K562 (cell line): ENCODE results near the gene TBC1D17. TPM values are rescaled to one million over a fixed set of nuclear protein-coding genes. Genes with fewer than 3 reads are reported as not detected.

Experiments
- ATAC-seq: fragments of 200-7000 bp; cut with Tn5 transposase; 3 replicates; pipeline ENCODE4 v1.9.1; 2020; ENCODE audit warnings: moderate library complexity
- BruUV-seq: library from RNA; stranded (reverse); fragments of 400-500 nt; replicated peaks from 2 replicates; lab custom pipeline; 2021; lab: Mats Ljungman, UMichigan
- CTCF ChIA-PET: fragments of 300-600 bp; formaldehyde crosslinking; extraction: SDS; loops from one replicate; lab custom pipeline; 2021; ENCODE audit warnings: low intra/inter-chr PET ratio; lab: Yijun Ruan, JAX
- POLR2A ChIA-PET: fragments of 300-600, 350-650 bp; sonication (Branson Sonifier 250); formaldehyde crosslinking; extraction: SDS; loops from one replicate; lab custom pipeline; 2021; ENCODE audit warnings: antibody characterized with exemption, inconsistent platforms; lab: Yijun Ruan, JAX
- DNase-seq, 4 experiments: peaks; one replicate each; pipeline versions ENCODE4 v3.0.0 to v3.0.0-alpha.2; 2011 to 2018; ENCODE audit warnings: low spot score in 3 of 4, mixed read lengths in 3 of 4; ENCODE audit errors: extremely low read depth in 1 of 4
- FAIRE-seq: peaks from 2 replicates; lab custom pipeline; 2011; peaks lifted over from hg19 to GRCh38; lab: Jason Lieb, UNC
- H2AFZ ChIP-seq: 2 replicates; pipeline ENCODE4 v1.6.0; 2011; ENCODE audit warnings: low read depth, low read length, control low read depth, inconsistent platforms
- H3K27ac ChIP-seq: fragments of 200-600 bp; 3 replicates; pipeline ENCODE4 v1.8.0; 2011; ENCODE audit warnings: low read depth, mild to moderate bottlenecking, control low read depth, inconsistent platforms, low read length, moderate library complexity, mixed read lengths; ENCODE audit errors: extremely low read depth
- H3K27me3 ChIP-seq, 2 experiments: fragments of 300-600 bp in 1 of 2; 2 replicates in 1 of 2; 3 replicates in 1 of 2; pipeline versions ENCODE4 v1.6.0 to v1.8.0; 2011; ENCODE audit warnings: inconsistent platforms in 2 of 2, low read length in 2 of 2, mild to moderate bottlenecking in 1 of 2, mixed read lengths in 1 of 2, moderate library complexity in 1 of 2; ENCODE audit not compliant: control insufficient read depth in 2 of 2, insufficient read depth in 2 of 2
- H3K36me3 ChIP-seq: fragments of 300-600 bp; 3 replicates; pipeline ENCODE4 v1.8.0; 2011; ENCODE audit warnings: mild to moderate bottlenecking, low read length, inconsistent platforms; ENCODE audit not compliant: control insufficient read depth, insufficient read depth
- H3K4me1 ChIP-seq, 2 experiments: fragments of 200-600 bp in 1 of 2; replicated peaks in 1 of 2; 2 replicates in 1 of 2; 3 replicates in 1 of 2; pipeline versions ENCODE4 v1.5.1 to v1.8.0; 2011; ENCODE audit warnings: inconsistent platforms in 2 of 2, low read length in 2 of 2, mild to moderate bottlenecking in 1 of 2, mixed read lengths in 1 of 2, moderate library complexity in 1 of 2; ENCODE audit not compliant: control insufficient read depth in 2 of 2, insufficient read depth in 2 of 2
- H3K4me2 ChIP-seq: 2 replicates; pipeline ENCODE4 v1.6.1; 2011; ENCODE audit warnings: low read length, control low read depth, inconsistent platforms, mixed read lengths; ENCODE audit not compliant: insufficient read depth
- H3K4me3 ChIP-seq: fragments of 200-600 bp; sonication (generic), shearing (Covaris generic); 2 replicates; pipeline ENCODE4 v1.5.1; 2016; ENCODE audit warnings: control low read depth, inconsistent platforms
- H3K79me2 ChIP-seq: fragments of 200-600 bp; 3 replicates; pipeline ENCODE4 v1.8.0; 2011; ENCODE audit warnings: low read length, inconsistent platforms; ENCODE audit not compliant: control insufficient read depth, insufficient read depth
- H3K9ac ChIP-seq, 2 experiments: 2 replicates each; pipeline versions ENCODE4 v1.6.0 to v1.6.1; 2011; ENCODE audit warnings: low read depth in 2 of 2, low read length in 2 of 2, control low read depth in 1 of 2, inconsistent platforms in 1 of 2, mild to moderate bottlenecking in 1 of 2, mixed read lengths in 1 of 2; ENCODE audit not compliant: insufficient read depth in 1 of 2
- H3K9me1 ChIP-seq: one replicate; pipeline ENCODE4 v1.6.0; 2011; ENCODE audit warnings: inconsistent platforms, mild to moderate bottlenecking, low read length, moderate library complexity; ENCODE audit not compliant: control insufficient read depth, insufficient read depth
- H3K9me3 ChIP-seq: replicated peaks from 2 replicates; pipeline ENCODE4 v1.5.1; 2011; ENCODE audit warnings: low read depth, low read length, inconsistent platforms; ENCODE audit not compliant: control insufficient read depth, insufficient read depth
- H4K20me1 ChIP-seq: replicated peaks from 2 replicates; pipeline ENCODE4 v1.6.1; 2011; ENCODE audit warnings: low read length, inconsistent platforms, mixed read lengths; ENCODE audit not compliant: control insufficient read depth, insufficient read depth
- ARNT ChIP-seq, 2 experiments: fragments of 450-650 bp; IDR thresholded peaks; 2 replicates each; pipeline ENCODE4 v1.6.1; 2016; ENCODE audit warnings: mild to moderate bottlenecking in 1 of 2
- ATF7 ChIP-seq: fragments of 450-650 bp; IDR thresholded peaks from 2 replicates; pipeline ENCODE4 v1.7.1; 2014; ENCODE audit warnings: mild to moderate bottlenecking, moderate library complexity
- BCL6 ChIP-seq: fragments of 250-450 bp; sonication (Bioruptor Pico); IDR thresholded peaks from 2 replicates; pipeline ENCODE4 v1.4.0; 2020
- BRD4 ChIP-seq: fragments of 200-600 bp; sonication (generic); IDR thresholded peaks from 2 replicates; pipeline ENCODE4 v1.6.1; 2017; ENCODE audit warnings: inconsistent platforms
- CBX8 ChIP-seq: fragments of 200-600 bp; sonication (generic); IDR thresholded peaks from 2 replicates; pipeline ENCODE4 v1.6.1; 2012; ENCODE audit warnings: borderline replicate concordance, mixed run types, low read depth, mild to moderate bottlenecking, moderate library complexity, mixed read lengths, low read length, control low read depth, inconsistent platforms; ENCODE audit not compliant: poor library complexity, severe bottlenecking; ENCODE audit errors: extremely low read depth
- CXXC5 ChIP-seq: fragments of 250-450 bp; sonication (Bioruptor Pico); IDR thresholded peaks from 2 replicates; pipeline ENCODE4 v1.8.0; 2022; ENCODE audit warnings: inconsistent platforms, mild to moderate bottlenecking, moderate library complexity
- EWSR1 ChIP-seq: fragments of 450-650 bp; IDR thresholded peaks from 2 replicates; pipeline ENCODE4 v1.6.1; 2018; ENCODE audit warnings: borderline replicate concordance, mild to moderate bottlenecking, low read depth, moderate library complexity; ENCODE audit not compliant: partially characterized antibody
- GATAD2B ChIP-seq: fragments of 450-650 bp; IDR thresholded peaks from 2 replicates; pipeline ENCODE4 v1.6.1; 2017; ENCODE audit warnings: mild to moderate bottlenecking, borderline replicate concordance
- GTF2A2 ChIP-seq: IDR thresholded peaks from 2 replicates; pipeline ENCODE4 v1.6.1; 2016; ENCODE audit warnings: mild to moderate bottlenecking, missing genetic modification characterization, missing compliant biosample characterization
- MCM5 ChIP-seq: fragments of 450-650 bp; IDR thresholded peaks from 2 replicates; pipeline ENCODE4 v1.6.1; 2016; ENCODE audit warnings: low read depth
- NFIX ChIP-seq: fragments of 250-450 bp; sonication (Bioruptor Pico); IDR thresholded peaks from 2 replicates; pipeline ENCODE4 v1.4.0; 2020; ENCODE audit warnings: low read depth, mild to moderate bottlenecking, moderate library complexity
- TCF7L2 ChIP-seq: fragments of 150-350 bp; IDR thresholded peaks from 2 replicates; pipeline ENCODE4 v1.6.1; 2016; ENCODE audit warnings: low read depth, mild to moderate bottlenecking, low read length, moderate library complexity
- ZFX ChIP-seq: sonication (generic); formaldehyde crosslinking; IDR thresholded peaks from 2 replicates; pipeline ENCODE4 v1.8.0; 2022; ENCODE audit warnings: mild to moderate bottlenecking, missing genetic modification reagents, moderate library complexity
- ZNF79 ChIP-seq: fragments of 250-450 bp; sonication (Bioruptor Pico); IDR thresholded peaks from 2 replicates; pipeline ENCODE4 v1.4.0; 2020; ENCODE audit warnings: low read depth, mild to moderate bottlenecking, moderate library complexity
- WGBS: fragments of 100-300 bp; shearing (Covaris generic); methylation state at CpG from one replicate; pipeline ENCODE4 v1.1.6; 2016; ENCODE audit warnings: low coverage, mixed read lengths; ENCODE audit not compliant: insufficient coverage; ENCODE audit errors: missing lambda C conversion rate; 5-methylcytosine and 5-hydroxymethylcytosine counted together
- in situ Hi-C: fragments of 300-500 bp; cut with MboI; formaldehyde crosslinking; loops from 4 replicates; pipeline ENCODE4 v1.15.0; 2018; ENCODE audit warnings: inconsistent platforms, mixed read lengths
- intact Hi-C: fragments of 100-400 bp; cut with micrococcal nuclease; formaldehyde crosslinking; loops from 2 replicates; pipeline ENCODE4 v1.14.2; 2022
- polyA plus RNA-seq, 8 experiments: library from polyadenylated mRNA; depleted of rRNA in 4 of 8; stranded (reverse) in 5 of 8; unstranded in 3 of 8; fragments of >200 nt; fragmentation: Nextera tagmentation in 2 of 8; fragmentation: Illumina TruSeq in 1 of 8; extraction: Ambion mirVana in 2 of 8; extraction: Trizol in 1 of 8; gene quantifications; 2 replicates each; pipeline versions ENCODE4 v1.2.1 to v1.2.3, GENCODE V29; 2011 to 2014; ENCODE audit warnings: inconsistent platforms in 1 of 8, missing spikeins in 1 of 8
- total RNA-seq, 7 experiments: library from RNA; depleted of rRNA in 6 of 7; stranded (reverse); fragments of >200 nt in 6 of 7; fragmentation: Illumina TruSeq in 2 of 7; extraction: Trizol in 2 of 7; gene quantifications; 2 replicates each; pipeline versions ENCODE4 v1.2.1 to v1.2.3, GENCODE V29; 2011 to 2021; ENCODE audit warnings: low replicate concordance in 1 of 7
- TF ChIP-seq, protein P1 (sequence below): fragments of 200-800 bp; sonication (Bioruptor generic); IDR thresholded peaks from 2 replicates; pipeline ENCODE4 v1.6.1; 2017; ENCODE audit warnings: missing genetic modification characterization, missing compliant biosample characterization
- TF ChIP-seq, protein P2 (sequence below): IDR thresholded peaks from 2 replicates; pipeline ENCODE4 v1.6.1; 2011; ENCODE audit not compliant: insufficient read length; ENCODE audit errors: extremely low read depth

Gene TBC1D17
- total and polyA plus RNA-seq, 9 of the 15 experiments (the other 6 are each of a cell fraction or from before 2014, with no cell fraction given): 0.42 to 16.0 (median 3.8) TPM

DNA sequence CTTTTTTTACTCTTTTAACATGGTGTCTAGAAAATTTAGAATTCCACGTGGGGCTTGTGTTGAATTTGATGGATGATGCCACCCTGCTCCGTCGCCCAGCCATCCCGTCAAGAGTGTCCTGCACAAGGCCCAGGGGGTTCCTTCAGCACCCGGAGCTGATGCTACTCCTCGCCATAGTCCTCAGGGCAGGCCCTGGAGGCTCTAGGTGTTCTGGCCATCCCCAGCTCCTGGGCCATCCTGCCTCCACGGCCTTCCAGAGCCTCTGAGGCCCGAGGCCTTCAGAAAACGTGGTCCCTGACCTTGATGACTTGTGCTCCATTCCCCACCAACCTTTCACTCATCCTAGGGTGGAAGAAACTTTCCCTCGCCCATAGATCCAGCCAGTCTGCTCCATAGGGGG, 3.7 kb upstream of the TBC1D17 start:
- no peaks in the 10 kb centered on the region for H4K20me1 ChIP-seq
- H3K4me2 ChIP-seq: no peak overlapping the region
- CTCF ChIA-PET: no interaction called here
- peak overlapping the region in 1 of 2 experiments; percentile 99; a peak in 2 of 4 replicates for H3K9ac ChIP-seq
- DNase-seq: no peak
- peaks cover 4% of the 10 kb centered on the region for H3K9me1 ChIP-seq
- WGBS: 87% methylated on average over 10 of the region's 10 CpGs
- no peak overlapping the region for H2AFZ ChIP-seq
- in situ Hi-C loops: loop anchor here (10.0 kb wide), 1 partner anchor 379 kb away; the partner anchor contains the start of gene RPS11
- H3K4me1 ChIP-seq: peaks cover 19 to 79% of the 10 kb centered on the region in 2 experiments
- H3K27ac ChIP-seq: no peak overlapping the region
- H3K9me3 ChIP-seq: no peaks in the 10 kb centered on the region
- intact Hi-C loops: loop anchor here (10.0 kb wide), 1 partner anchor 159 kb away; no protein-coding TSS in a partner anchor
- H3K27me3 ChIP-seq: no peaks in the 10 kb centered on the region
- FAIRE-seq: no peak
- POLR2A ChIA-PET: no interaction called here
- H3K4me3 ChIP-seq: no peak overlapping the region
- H3K79me2 ChIP-seq: peaks cover 43% of the 10 kb centered on the region
- BruUV-seq: no TSS peak
- ATAC-seq: no peak
- H3K36me3 ChIP-seq: peaks cover 44% of the 10 kb centered on the region
- TF ChIP-seq, protein P1, sequence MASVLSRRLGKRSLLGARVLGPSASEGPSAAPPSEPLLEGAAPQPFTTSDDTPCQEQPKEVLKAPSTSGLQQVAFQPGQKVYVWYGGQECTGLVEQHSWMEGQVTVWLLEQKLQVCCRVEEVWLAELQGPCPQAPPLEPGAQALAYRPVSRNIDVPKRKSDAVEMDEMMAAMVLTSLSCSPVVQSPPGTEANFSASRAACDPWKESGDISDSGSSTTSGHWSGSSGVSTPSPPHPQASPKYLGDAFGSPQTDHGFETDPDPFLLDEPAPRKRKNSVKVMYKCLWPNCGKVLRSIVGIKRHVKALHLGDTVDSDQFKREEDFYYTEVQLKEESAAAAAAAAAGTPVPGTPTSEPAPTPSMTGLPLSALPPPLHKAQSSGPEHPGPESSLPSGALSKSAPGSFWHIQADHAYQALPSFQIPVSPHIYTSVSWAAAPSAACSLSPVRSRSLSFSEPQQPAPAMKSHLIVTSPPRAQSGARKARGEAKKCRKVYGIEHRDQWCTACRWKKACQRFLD: no peak
- TF ChIP-seq GTF2A2 (tag) (no peak), BRD4 (no peak), GATAD2B (no peak), BCL6 (CRISPR knock-in tag) (no peak), EWSR1 (no peak), ATF7 (no peak), ZNF79 (CRISPR knock-in tag) (no peak), CBX8 (no peak), CXXC5 (CRISPR knock-in tag) (no peak), MCM5 (no peak), TCF7L2 (no peak), ARNT (IDR thresholded peaks at IDR 0.05) (no peak), ZFX (CRISPR knock-in tag) (no peak), NFIX (CRISPR knock-in tag) (no peak)
- TF ChIP-seq, protein P2, sequence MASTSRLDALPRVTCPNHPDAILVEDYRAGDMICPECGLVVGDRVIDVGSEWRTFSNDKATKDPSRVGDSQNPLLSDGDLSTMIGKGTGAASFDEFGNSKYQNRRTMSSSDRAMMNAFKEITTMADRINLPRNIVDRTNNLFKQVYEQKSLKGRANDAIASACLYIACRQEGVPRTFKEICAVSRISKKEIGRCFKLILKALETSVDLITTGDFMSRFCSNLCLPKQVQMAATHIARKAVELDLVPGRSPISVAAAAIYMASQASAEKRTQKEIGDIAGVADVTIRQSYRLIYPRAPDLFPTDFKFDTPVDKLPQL: no peak
